HG03039 (cell line): ENCODE measurements around the gene CERS6.
"Not testable (repeated sequence)": the region's sequence is repeated elsewhere in the genome, so short reads cannot be mapped to it uniquely, and the experiment has no call there.

Source experiments
- ATAC-seq: cut with Tn5 transposase; IDR thresholded peaks from one replicate; pipeline ENCODE4 v1.9.1; 2021; ENCODE audit warnings: mild to moderate bottlenecking, moderate library complexity; ENCODE audit not compliant: unreplicated experiment

CERS6 gene

DNA sequence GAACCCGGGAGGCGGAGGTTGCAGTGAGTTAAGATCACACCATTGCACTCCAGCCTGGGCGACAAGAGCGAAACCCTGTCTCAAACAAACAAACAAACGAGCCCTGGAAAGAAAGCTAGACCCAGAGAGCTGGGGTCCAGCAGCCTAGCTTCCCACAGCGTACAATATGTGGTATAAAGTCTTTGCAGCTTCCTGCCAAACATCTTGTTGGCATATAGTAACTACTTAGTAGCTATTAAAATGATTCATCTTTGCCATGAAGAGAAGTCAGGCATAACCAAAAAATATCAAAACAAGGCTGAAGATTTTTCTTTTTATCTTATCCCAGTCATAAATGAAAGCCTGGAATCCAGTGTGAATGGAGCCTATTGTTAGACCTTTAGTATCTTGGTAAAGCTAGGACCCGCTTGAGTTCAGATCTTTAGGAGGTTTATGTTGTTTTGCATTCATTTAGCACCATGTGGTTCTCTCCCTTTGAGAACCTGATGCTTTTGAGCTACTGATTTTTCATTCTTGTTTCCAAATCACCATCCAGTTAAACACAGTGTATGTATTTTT, 206.7 kb downstream of the CERS6 start:
- no peak for ATAC-seq

DNA sequence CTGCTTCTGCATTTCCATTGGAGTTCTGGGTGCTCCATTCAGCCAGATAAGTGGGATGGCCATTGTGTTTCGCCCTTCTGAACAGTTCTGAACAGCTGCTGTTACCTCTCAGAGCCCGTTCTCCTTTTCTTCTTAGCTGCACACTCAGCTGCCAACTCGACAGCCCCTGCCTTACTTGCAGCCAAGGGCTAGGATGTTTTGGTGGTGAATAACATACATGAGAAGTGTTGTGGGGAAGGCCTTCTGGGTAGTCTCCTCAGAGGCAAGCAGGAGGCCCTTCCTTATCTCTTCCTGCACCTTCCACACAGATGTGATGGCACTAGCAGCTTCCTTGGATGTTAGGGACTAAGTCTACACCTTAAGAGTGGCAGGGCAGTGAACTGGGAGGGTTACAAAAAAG, 207.9 kb downstream of the CERS6 start:
- no peak for ATAC-seq

DNA sequence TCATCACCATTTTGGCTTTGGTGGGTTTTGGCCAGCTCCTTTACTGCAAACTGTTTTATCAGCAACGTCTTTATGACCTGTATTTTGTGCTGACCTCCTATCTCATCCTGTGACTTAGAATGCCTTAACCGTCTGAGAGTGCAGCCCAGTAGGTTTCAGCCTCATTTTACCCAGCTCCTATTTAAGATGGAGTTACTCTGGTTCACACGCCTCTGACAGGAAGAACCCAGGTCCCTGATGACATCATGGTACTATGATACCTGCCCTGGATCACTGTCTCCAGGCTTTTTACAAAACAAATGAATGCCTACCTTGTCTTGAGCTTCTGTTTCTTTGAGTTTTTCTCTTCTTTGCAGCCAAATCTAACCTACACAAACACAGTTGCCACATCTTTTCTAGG, 208.6 kb downstream of the CERS6 start:
- ATAC-seq = not testable (repeated sequence)

DNA sequence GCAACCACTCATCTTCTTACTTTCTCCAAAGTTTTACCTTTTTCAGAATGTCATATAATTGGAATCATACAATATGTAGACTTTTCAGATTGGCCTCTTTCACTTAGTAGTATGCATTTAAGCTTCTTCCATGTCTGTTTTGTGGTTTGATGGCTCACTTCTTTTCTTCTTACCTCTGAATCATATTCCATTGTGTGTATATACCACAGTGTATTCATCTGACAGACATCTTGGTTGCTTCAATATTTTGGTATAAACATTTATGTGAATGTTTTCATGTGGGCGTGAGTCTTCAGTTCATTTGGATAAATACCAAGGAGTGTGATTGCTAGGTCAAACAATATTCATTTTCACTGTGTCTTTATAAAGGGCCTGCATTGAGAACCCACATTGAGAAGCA, 210.3 kb downstream of the CERS6 start:
- ATAC-seq = no peak

DNA sequence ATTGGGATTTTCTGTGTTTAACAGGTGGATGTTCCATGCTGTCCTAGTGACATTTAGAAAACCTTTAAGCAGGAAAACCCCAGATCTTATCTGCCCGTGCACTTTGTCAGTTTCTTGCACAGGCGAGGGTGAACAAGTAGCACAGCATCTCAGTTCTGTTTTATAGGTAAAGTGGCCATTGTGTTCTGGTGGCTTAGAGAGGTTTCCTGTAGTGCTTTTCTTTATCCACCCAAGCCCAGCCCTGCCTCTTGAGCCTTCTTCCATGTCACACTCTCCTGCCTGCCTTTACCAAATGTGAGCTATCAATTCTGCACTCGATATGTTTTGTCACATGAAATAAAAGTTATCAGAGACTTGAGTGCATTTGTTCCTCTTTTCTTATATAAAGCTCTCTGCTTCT, 211.1 kb downstream of the CERS6 start:
- ATAC-seq = no peak

DNA sequence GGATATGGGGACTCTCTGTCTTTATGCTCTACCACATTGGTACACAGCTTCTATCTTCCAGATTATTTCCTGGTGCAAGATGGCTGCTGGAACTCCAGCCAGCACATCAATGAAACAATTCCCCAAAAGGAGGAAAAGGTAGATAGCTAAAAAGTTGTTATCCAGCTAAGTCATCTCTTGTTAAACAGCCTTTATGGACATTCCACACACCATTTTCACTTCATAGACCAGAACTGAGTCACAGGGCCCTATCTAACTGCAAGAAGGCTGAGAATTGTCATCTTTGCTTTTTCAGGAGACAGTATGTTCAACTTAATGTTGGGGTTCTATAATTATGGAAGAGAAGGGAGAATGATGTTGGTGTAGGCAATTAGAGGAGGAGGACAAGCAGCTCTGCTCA, 213.1 kb downstream of the CERS6 start:
- no peak for ATAC-seq

DNA sequence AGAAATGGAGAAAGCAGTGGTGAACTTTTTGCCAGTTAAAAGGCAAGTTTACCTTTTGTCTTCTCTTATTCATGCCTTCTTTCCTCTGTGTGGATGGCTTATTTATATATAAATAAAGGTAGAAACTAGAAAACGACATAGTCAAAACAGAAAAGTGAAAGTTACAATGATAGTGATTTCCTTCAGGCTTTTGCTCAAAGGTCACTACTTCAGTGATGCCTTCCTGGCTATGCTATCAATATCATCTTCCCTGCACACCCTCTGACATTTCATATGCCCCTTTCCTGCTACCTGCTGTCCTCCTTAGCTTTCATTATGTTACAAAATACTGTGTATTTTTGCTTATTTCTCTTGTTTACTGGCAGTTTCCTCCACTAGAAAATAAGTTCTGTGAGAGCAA, 214.4 kb downstream of the CERS6 start:
- ATAC-seq = no peak

DNA sequence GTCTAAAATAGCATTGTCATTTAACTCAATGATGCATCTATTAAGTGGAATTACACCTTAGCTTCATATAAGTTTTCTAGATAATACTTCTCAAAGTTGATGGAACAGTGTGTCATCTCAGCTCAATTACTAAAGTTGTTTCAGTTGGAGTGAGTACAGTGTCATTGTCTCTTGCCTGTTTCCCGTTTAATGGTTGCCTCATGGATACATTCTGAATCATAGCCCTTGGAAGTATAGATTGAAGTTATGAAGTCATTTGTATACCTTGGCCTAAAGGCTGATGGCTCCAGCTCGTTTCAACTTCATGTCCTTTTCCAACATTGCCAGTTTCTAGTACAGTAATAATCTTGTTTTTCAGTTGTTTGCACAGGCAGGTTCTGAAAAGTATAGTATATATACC, 215.9 kb downstream of the CERS6 start:
- no peak for ATAC-seq

DNA sequence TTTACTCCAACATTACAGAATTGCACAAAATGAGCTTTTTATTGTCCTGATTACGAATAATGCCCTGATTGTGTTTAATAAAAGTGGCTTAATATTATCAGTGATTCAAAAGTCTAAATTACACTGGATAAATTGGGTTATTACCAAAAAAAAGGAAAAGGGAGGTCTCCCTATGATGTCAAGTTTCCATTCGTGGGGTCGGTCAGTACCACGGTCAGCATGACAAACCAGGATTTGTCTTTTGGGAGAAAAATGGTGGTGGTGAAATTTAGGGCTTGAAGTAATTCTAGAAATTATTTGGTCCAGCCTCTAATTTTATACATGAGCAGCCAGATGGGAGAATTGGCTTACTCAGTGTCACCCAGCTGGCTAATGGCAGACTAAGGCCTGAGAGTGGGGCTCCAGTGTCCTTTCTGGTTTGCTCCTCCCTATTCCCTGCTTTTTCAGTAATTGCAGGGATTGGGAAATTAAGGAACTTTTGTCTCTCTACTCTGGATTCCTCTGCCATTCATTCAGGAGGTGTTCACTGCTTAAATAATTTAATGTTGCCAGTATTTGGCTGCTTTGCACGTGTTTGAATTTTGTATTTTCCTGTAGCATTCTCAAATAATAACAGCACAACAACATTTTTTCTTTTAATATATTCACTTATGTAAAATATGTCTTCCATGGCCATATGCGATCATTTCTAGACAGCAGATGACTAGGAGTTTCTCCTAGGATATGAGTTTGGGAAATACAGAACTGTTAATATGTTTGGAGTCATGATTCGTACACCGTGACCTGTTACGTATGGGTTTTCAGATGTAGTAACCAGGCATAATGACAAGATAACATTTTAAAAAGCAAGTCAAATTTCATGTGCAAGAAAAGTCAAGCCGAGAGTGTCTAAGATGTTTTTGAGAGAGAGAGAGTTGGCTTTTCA, 217.5 kb downstream of the CERS6 start:
- no peak for ATAC-seq

DNA sequence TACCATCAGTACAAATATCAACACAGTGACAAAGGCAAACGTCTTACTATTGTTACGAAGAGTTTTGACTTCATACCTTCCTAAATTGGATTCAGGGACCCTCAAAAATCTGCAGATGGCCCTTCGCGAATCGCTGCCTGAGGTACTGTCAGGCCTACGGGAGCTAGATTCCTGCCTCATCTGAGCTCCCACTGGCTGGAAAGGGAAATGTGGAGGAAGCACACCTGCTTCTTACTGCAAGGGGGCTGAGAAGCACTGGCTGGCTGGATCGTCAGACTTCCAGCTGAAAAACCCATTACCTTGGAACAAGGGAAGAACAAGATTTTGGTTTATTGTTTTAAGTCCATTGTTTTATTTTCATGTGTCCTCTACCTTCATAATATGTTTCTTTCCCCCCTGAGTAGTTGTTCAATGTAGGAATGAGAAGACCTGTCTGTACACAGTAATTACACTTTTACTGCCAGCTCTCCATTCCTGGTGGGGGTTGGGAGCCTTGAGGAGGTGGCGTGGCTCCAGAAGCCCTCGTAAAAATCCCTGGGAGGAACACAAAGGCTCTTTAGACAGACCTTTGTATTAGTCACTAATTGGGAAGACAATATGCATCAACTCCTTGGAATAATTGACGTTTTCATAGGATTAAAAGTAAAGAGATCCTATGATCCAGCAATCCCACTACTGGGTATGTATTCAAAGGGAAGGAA, 222.2 kb downstream of the CERS6 start:
- no peak for ATAC-seq

DNA sequence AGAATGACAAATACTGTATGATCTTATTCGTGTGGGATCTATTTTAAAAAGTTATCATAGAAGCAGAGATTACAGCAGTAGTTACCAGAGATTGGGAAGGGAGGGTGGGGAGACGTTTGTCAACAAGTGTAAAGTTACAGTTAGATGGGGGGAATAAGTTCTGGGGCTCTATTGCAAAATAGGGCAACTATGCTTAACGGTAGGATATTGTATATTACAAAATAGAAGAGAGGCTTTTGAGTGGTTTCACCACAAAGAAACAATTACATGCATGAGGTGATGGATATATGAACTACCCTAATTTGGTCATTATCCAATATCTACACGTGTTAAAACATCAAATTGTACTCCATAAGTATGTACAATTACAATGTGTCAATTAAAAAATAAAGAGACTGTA, 223.0 kb downstream of the CERS6 start:
- ATAC-seq = no peak

DNA sequence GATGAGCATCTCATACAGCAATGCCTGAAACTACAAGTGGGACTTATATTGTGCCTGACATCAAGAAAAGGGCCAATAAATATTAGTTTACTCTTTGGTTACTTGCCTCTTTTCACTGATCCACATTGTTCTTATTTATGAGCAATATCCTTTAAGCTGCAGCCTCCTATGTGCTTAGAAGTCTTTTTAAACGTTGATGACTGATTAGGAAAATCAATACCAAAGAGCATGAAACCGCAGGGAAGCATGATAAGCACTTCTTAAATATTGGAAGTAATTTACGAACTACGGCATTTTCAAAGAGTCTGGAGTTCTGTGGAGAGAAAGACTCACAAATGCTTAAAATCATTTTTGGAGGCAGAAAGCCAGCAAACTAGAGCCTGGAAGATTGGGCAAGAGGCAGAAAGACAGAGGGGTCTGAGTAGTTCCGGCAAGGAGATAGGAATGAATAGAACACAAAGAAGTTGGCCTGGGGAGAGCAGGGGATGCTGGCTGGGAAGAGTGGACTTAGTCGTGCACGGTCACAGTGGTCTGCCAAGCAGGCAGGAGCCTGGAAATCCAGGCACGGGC, 223.8 kb downstream of the CERS6 start:
- no peak for ATAC-seq

DNA sequence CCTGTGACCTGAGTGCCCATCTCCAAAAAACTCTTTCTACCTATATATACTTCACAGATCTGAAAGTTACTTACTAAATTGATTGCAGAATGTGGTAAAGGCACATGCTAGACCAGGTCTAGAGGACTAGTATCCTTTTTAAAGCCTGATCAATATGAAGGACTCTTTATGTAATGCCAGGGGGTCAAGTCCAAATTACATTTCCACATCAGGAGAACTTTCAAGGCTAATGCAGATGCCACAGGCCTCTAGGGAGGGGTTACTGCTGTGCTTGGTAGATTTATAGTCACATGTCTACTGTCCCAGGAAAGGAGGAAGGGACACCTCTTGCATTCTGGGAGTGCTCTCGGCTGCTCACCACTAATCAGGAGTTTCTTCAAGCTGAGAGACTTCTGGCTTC, 227.9 kb downstream of the CERS6 start:
- no peak for ATAC-seq

DNA sequence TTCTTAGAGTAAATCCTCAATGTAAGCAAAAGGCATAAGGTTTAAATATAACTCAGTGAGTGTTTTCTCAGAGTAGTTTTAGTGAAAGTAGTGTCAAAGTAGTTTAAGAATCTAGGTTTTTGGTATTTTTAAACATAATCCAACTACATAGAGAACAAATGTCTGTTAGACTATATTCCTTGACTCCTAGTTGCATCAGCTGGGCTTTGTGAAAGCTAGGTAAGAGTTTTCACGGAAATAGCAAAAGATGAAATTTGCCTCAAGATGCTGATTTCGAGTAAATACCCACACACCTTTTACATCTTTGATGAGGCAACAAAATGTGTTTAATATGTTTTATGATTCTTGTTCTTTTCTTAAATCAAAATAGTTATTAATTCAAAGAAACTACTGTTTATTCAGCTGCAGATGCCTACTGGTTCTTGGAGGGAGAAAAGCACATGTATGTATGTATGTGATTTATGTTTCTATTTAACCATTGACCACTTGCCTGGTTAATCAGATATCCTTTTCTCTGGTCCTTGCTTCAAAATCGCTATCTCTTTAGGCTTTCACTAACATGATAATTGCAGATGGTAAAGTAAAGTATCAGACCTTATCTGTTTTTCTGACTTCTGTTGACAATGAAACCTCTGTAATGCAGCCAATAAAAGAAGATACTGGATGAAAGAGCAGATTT, 229.0 kb downstream of the CERS6 start:
- no peak for ATAC-seq

DNA sequence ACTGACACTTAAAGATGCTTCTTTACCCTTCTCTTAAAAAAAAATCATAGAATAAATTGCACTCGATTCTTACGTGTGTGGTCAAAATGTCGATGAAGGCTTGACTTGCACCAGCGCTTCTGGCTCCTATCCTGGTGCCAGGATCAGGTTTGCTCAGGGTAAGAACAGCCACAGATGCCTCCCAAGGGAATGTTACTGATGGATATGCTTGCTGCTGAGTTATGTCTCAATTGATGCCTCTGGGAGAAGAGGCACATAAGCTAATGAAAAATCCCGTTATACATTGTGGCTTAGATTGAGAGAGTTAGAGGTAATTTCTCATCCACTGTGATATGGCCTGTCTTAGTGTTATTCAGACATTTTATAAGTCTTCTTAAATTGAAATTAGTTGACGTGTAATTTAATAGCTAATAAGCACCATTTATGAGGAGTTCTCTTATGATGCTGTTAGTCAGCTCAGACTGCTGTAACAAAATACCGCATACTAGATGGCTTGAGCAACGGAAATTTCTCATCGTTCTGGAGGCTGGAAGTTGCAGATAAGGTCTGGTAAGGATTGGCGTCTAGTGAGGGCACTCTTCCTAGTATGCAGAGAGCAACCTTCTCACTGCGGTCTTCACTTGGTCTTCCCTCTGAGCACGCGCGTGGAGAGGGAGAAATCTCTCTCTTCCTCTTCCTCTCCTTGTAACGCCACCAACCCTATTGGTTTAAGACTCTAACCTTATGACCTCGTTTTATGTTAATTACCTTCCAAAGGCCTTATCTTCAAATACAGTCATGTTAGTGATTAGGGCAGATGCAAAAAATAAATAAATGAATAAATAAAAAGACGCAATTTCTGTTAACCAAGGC, 229.8 kb downstream of the CERS6 start:
- ATAC-seq = no peak

DNA sequence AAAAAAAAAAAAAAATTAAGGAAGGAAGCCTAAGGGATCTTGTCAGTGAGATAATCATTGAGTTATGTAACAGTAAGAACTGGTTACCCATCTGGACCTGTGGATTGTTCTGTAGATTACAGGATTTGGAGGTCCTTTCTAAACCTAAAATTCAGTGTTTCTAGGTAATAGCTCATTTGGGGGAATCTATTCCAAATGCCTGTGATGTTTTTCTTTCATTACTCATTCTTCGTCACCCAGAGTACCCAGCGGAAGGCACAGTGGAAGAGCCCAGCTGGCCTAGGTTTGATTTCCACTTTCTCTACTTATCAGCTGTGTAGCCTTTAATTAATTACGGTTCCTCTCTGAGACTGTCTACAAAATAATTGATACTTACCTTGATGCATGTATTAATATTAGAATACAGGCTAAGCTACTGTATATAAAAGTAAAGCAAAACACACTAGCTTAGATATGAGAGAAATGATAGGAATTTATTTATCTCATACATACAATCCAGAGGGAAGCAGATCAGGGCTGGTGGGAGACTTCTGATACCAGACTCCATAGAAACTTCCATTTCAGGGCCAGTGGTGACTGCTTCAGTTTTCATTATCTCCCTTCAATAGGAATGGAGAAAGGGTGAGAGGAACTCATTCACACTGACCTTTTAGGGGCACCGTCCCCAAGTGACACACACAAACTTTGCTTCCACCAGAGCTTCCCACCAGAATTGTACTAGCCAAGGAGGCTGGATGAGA, 230.6 kb downstream of the CERS6 start:
- no peak for ATAC-seq

DNA sequence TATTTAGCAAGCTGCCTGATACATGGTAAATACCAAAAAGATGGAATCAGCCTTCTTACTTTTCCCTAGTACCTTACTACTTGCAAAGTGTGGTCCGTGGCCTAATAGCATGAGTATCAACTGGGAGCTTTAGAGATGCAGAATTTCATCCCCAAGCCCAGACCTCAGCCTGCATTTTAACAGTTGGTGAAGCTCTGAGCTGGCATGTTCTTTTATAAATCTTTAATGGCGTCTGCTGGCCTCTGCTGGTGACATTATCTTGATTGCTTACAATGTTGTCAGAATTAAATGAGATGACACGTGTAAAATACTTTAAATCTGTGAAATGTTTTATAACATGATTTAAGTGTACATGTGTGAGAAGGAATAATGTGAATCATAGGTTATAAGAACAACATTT, 231.2 kb downstream of the CERS6 start:
- no peak for ATAC-seq

DNA sequence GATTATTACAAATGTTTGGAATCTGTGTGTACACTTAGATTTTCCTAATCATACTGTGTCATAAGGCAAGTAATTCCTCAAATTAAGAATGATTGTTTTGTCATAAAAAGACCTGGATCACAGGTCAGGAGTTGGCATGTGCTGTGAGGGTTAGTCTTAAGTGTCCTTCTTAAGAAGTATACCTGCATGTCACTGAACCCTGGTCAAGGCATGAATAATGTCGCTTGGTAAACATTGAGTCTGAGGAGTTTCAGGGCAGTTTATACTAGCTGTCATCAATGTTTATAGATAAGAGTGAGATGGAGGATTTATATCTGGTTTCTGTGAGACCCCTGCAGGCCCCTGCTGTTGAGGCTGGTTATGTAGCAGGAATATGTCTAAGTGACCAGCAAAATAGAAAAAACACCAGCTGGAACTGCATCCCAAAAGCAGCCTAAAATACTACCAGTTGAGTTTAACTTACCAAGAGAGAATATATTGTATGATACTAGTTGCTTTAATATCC, 234.4 kb downstream of the CERS6 start:
- no peak for ATAC-seq

DNA sequence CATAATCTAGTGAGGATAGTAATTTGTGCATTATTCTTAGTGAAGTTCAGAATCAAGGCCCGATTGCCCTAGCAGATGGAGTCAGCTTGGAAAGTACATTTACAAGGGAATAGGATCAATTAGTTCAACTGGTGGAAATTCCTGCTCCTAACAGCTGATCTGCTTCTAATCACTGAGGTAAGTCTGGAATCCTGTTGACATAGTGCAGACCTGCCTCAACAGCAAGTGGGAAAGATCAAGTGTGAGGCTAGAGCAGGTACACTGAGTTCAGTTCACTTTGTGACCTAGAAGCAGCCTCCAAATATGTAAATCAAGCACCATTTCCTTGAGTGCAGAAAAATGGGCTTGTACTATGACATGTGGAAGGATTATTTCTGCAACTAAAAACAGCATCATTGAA, 235.1 kb downstream of the CERS6 start:
- ATAC-seq = no peak
